ENCODE results near the gene DSTN.

DSTN gene

DNA sequence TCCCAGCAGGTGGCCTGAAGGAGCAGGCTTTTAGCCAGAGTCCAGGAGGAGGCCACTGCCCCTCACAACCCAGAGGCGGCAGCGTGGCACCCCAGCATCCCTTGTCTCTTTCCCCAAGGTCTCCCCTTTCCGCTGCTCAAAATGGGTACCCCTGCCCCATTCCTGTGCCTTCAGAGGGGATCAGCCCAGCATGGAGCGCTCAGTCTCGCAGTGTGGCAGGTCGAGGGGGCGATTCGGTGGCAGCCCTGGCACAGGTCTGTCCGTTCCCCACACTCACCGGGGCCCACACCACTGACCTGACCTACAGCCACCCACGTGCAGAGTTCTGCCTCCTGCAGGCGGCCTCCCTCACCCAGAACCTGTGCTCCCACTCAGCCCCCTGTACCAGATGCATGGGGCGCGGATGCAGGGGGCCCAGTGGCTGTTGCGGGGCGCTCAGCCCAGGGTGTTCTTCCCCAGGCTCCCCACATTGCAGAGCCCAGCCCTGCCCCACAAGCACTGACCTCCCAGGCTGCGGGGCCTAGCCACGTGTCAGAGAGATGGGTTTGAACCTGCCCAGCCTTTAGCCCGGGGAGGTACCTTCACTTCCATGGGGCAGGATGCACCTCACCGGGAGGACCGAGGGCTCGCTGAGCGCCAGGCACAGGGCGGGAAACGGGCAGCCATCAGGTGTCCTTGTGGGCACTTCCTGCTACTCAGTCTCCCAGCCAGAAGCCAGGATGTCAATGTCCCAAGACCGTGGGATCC lies 41.8 kb downstream of the DSTN start:
- DNase-seq (ENCODE audit: low read depth, low spot score) = no peak

DNA sequence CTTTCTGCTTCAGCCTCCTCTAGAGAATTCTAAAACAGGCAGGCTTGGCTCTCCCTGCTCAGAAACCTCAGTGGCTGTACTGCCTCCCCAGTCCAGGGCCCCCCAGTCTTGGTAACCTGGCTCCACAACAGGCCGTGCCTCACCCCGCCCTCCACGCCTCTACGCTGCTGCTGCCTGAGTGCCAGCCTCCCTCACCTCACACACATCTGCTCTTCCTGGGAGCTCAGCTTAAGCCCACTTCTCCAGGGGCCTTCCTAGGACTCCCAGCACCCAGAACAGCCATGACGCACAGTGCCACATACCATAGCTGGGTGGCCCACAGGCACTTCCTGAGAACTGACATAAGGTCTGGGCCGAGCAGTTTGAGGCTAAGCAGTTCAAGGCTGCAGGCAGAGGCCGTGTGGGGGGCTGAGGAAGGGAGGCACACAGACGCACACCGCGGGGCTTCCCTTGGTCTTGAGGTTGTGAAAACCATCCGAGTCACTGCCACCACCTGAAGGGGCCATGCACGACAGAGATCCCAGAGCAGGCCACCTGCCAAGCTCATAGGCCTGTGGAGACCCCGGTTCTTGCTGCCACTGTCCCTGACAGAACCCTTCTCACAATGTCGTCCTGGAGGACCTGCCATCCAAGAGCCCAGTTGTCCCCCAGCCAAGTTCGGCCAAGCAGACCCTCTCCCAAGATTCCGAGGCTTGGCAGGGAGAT lies 42.6 kb downstream of the DSTN start:
- peak; percentile 28 for DNase-seq (ENCODE audit: low read depth, low spot score)

GRCh38 chr20:17612992-17613327 lies 43.1 kb downstream of the DSTN start:
- no peak for DNase-seq (ENCODE audit: low read depth, low spot score)

GRCh38 chr20:17613328-17614175 lies 43.7 kb downstream of the DSTN start:
- DNase-seq (ENCODE audit: low read depth, low spot score) = no peak

DNA sequence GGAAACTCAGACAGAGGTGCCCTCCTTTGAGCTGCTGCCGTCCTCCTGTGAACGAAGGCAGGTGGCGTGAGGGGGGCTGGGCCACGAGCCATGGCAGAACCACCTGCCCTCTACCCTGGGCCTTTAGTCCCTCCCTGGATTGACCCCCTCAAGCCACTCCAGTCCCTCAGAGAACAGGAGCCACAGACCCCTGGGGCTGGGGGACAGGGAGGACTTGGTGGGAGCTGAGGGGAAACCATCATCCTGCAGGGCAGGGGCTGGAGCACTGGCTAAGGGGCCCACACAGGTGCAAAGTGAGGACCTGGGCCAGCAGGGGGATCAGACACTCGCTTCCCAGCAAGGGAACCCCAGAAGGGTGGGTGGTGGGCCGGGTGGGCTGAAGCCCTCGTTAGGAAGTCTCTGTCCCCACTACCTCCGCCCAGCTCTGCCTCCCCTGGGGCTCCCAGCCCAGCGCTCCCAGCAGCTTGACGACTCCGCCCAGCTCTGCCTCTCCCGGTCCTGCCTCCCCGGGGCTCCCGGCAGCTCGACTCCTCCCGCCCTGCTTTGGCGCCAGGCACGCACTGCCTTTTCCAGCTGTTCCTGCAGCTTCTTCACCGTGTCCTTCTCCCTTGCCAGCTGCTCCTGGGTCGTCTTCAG lies 44.4 kb downstream of the DSTN start:
- no peak for DNase-seq (ENCODE audit: low read depth, low spot score)

DNA sequence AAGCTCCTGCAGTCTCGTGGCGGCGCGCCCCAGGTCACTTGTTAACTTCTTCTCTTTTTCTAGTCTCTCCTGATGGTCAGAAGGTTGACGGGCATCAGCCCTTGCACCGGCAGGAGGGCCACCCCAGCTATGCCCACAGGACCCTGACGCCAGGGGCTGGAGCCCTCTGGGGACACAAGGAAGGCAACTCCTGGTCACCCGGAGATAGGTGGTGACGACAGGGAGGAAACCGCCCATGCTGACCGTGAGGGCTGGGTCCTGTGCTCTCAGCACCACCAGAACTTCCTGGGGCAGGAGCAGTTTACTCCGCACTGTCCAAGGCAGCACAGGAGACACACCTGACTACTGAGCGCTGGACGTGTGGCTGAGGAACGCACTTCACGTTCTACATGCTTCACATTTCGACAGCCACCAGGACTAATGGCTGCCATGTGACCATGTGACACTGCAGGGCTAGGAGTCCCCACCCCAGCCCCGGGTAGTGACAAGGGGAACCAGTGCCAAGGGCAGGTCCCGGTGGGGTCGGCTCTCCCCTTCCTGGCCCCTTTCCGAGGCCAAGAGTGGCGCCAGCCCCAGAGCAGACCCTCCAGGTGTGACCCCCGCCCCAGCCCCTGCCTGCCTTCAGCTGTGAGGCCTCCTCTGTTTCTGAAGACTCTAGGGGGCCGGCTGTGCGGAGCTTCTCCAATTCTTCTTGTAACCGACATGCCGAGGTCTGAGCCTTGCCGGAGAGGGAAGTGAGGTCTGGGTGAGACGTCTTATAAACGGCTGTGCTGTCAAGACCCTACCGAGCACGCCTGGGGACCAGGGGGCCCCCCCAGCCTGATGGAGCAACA lies 45.2 kb downstream of the DSTN start:
- no peak for DNase-seq (ENCODE audit: low read depth, low spot score)

DNA sequence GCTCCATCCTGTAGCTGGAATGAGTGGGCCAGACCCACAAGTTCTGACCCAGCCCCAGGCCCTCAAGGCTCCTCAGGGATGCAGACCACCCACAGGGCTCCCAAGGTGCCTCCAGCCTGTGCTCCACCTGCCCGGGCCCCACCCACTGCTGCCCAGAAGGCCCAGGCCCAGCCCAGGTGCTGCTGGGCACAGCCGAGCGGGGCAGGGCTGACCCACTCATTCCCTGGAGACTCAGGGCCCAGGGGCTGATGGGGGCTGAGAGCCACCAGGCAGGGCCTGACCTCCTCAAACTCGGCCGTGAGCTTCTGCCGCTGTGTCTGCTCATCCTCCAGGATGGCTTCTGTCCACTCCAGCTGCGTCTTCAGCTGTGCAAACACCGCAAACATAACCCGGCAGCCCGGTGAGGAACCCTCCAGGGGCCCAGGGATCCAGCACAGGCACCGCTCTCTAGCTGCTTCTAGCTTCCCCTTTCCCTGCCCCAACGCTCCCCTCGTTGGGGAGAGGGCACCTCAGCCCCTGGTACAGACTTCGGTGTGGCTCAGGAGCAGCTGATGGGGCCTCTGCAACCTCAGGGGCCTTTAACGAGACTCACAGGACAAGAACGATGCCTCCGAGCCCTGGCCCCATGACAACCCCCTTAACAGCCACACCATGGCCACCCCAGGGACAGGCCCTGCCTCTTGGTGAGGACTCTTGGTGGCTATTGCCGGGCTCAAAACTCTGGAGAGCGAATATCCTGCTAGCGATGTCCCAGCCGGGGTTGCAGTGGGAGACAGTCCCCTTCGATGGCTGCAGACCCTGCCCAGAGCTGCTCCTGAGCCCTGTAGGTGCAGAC lies 46.0 kb downstream of the DSTN start:
- no peak for DNase-seq (ENCODE audit: low read depth, low spot score)

- no peak for DNase-seq (ENCODE audit: low read depth, low spot score)
Measured at GRCh38 chr20:17616480-17617211, 46.8 kb downstream of the DSTN start.

GRCh38 chr20:17617212-17617867 lies 47.5 kb downstream of the DSTN start:
- no peak for DNase-seq (ENCODE audit: low read depth, low spot score)

DNA sequence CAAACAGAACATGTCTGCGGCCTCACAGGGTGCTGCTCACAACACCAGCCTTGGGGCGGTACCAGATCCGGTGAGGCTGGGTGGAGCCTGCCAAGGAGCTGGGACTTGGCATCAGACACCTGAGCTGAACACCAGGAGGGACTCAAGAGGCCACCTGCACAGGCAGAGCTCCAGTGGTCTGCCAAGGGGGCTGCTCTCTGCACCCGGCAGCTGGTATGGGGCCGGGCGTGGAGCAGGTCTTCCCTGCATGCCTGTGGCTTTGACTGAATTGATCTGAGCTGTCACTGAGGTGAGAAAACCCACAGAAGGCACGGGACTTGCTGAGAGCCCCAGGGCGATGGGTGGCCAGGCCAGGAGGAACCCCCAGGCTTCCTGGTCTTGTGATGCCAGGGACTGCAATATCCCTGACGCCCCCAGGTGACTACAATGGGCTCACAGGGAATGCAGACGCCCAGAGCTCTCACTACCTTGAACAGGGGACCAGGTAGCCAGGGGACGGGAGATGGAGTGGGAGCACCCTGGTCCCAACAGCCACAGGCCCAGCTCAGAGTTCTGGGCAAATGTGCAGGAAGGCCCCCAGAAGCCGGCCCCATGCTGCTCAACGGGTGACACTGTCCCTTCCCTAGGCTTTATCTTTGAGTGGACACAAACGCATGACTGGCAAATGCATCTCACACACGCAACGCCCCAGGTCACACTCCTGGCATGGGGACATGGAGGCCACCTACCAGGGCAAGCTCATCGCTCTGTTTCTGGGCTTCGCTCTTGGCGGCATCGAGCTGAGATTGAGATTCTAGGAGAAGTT lies 48.2 kb downstream of the DSTN start:
- no peak for DNase-seq (ENCODE audit: low read depth, low spot score)

DNA sequence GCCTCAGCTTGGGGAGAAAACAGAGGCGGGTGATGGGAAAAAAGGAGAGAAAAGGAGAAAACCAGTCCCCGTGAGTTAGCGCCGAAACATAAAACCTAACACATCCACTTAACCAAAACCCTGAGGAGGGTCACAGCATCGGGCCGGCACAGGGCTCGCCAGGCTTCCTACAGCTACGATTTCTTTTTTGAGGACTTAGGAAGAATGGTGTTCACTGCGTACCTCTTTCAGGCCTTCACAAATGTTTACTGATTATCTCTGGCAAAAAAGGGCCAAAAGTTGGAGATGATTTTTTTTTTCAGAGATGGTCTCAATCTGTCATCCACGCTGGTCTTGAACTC lies 48.8 kb downstream of the DSTN start:
- DNase-seq (ENCODE audit: low read depth, low spot score) = no peak

DNA sequence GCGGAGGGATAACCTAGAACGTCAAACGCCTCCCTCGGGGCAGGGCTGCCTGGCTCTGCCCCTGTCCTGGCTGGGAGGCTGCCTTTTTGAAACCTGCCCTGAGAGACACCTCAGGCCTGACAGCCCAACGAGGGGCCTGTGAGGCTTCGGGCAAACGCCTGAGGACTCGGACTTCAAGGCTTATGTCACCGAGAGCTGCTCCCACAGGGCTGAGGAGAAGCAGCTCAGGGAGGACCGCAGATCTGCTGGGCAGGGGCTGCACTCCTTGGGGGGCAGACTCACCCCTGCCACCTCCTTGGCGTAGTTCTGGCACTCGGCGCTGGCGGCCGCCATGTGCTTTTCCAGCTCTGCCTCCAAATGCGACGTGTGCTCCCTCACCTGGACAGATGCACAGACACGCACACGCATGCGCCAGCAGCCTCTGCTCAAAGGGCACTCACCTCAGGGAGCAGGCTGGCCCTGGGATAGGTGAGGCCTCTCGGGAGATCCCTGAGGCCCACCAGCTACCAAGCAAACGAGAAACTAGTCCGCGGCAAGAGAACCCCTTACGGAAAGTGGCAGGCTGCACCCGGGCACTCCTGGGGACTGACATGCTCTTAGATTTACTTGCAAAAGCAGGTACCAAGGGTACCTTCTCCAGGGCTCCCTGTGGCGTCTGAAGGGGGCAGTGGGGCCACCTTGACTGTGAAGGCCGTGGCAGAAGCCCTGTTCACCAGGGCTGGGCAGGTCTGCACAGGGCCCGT lies 49.6 kb downstream of the DSTN start:
- DNase-seq (ENCODE audit: low read depth, low spot score) = no peak

DNA sequence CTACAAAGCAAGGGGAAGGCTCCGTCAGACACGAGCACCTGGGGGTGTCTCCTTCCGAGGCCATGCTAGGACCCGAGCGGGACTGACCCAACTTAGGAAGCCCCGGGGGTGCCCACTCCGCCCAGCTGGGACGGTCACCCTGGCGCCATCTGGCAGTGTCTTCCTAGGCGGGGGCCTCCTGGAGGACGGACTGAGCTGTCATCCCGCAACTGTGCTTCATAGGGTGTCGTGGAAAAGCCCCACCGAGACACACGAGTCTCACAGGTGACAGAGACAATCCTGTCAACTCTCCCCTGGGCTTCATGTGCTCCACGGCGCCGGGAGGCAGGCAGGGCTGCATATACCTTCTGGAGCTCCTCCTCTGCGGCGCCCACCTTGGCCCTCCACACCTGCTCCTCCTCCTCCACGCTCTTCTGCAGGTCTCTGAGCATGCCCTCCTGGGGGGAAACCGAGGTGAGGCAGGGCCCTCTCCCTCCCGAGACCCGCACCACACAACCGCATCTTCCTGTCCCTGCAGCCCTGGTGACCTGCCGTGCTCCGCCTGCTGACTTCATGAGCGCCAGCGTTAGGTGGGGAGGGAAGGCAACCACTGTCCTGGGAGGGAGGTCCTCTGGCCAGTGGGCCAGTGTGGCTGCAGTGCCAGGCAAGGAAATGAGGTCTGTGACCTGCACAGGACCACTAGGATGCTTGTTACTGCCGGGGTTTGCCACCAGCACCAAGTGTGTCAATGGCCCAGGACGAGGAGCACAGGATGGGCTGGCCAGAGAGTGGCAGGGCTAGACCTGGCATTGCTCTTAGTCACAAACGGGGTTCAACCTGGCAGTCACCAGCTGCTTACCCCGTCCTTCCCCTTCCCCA lies 50.7 kb downstream of the DSTN start:
- DNase-seq (ENCODE audit: low read depth, low spot score) = no peak

GRCh38 chr20:17621229-17621968 lies 51.5 kb downstream of the DSTN start:
- DNase-seq (ENCODE audit: low read depth, low spot score) = no peak

GRCh38 chr20:17622086-17622850 lies 52.4 kb downstream of the DSTN start:
- DNase-seq (ENCODE audit: low read depth, low spot score) = no peak
